HUES64 (cell line): ENCODE data around the gene KRTAP5-1.
A peak's percentile ranks its signal among the peaks of the same experiment; 100 is the strongest.

ENCODE experiments used
- H3K27ac ChIP-seq: 2 replicates; pipeline ENCODE4 v1.7.0; 2013; ENCODE audit warnings: low read depth, low read length, inconsistent platforms
- H3K27me3 ChIP-seq: 2 replicates; pipeline ENCODE4 v1.6.1; 2013; ENCODE audit warnings: mild to moderate bottlenecking, low read length; ENCODE audit not compliant: insufficient read depth
- H3K36me3 ChIP-seq: 2 replicates; pipeline ENCODE4 v1.6.1; 2013; ENCODE audit warnings: mild to moderate bottlenecking, low read length; ENCODE audit not compliant: insufficient read depth
- H3K4me1 ChIP-seq: 2 replicates; pipeline ENCODE4 v1.6.1; 2013; ENCODE audit warnings: mild to moderate bottlenecking, low read length, moderate library complexity; ENCODE audit not compliant: insufficient read depth
- H3K4me3 ChIP-seq: 2 replicates; pipeline ENCODE4 v1.5.1; 2013; ENCODE audit warnings: mild to moderate bottlenecking, low read length, moderate library complexity
- H3K9ac ChIP-seq: 2 replicates; pipeline ENCODE4 v1.6.1; 2013; ENCODE audit warnings: mild to moderate bottlenecking, low read depth, low read length
- H3K9me3 ChIP-seq: 2 replicates; pipeline ENCODE4 v1.6.1; 2013; ENCODE audit warnings: low read depth, low read length; ENCODE audit not compliant: insufficient read depth
- WGBS: fragments of 150-250, 120-280 bp; methylation state at CpG from one replicate; pipeline ENCODE4 v1.1.7; 2013; ENCODE audit warnings: missing lambda C conversion rate; 5-methylcytosine and 5-hydroxymethylcytosine counted together

KRTAP5-1 gene

GRCh38 chr11:1547467-1548098 is 37.5 kb downstream of the KRTAP5-1 start:
- peak overlapping the region; percentile 51 for H3K4me3 ChIP-seq
- no peak overlapping the region for H3K9ac ChIP-seq
- no peaks in the 10 kb centered on the region for H3K9me3 ChIP-seq
- no peaks in the 10 kb centered on the region for H3K4me1 ChIP-seq
- H3K27me3 ChIP-seq: peaks cover 72% of the 10 kb centered on the region
- H3K27ac ChIP-seq: no peak overlapping the region
- WGBS: 12% methylated on average over 32 of the region's 33 CpGs
- no peaks in the 10 kb centered on the region for H3K36me3 ChIP-seq

DNA sequence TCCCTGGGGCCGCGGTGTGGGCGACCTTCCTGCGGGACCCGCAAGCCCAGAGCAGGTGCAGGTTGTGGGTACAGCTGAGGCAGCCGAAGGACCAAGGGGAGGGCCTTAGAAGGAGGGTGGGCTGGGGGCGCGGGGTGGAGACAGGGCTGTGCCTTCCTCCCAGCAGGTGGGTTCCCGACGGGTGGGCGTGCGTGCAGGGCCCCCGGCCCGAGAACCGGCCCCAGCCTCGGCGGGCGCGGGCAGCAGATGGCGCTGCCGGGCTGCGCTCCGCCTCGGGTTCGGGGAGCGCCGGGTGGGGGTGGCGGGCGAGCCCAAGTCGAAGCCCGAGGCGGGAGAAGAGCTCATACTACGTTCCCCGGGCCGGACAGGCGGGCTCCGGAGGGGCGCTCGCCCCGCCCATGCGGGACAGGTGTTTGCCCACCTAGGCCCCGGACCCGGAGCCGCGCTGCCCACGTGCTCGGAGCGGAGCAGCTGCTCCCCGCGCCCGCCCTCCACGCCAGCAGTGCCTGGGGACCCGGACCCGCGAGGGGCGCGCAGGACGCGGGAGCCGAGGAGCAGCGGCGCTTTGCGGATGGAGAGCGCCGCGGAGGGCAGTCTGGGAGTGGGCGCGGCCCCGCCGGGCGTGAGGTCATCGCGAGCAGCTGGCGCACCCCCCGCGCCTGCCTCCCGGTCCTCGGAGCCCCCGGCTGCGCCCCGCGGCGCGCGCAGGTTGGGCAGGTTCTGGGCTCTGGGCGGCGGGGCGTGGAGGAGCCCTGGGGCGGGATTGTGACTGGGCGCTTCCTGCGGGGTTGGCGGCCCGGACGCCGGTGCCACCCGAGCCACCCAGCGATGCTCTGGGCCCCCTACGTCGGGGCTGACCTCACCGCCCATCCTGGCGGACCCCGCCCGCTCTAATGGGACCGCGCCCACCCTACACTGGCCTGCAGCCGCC is 38.3 kb downstream of the KRTAP5-1 start:
- H3K27me3 ChIP-seq: peaks cover 68% of the 10 kb centered on the region
- no peak overlapping the region for H3K9ac ChIP-seq
- WGBS: 2% methylated on average over 106 of the region's 106 CpGs
- no peaks in the 10 kb centered on the region for H3K4me1 ChIP-seq
- no peaks in the 10 kb centered on the region for H3K9me3 ChIP-seq
- H3K36me3 ChIP-seq: no peaks in the 10 kb centered on the region
- no peak overlapping the region for H3K27ac ChIP-seq
- H3K4me3 ChIP-seq: peak overlapping the region; percentile 51

GRCh38 chr11:1546077-1546535 is 39.0 kb downstream of the KRTAP5-1 start:
- no peaks in the 10 kb centered on the region for H3K9me3 ChIP-seq
- H3K4me3 ChIP-seq: peak overlapping the region; percentile 51; the same call in 1 of the 2 replicates
- no peak overlapping the region for H3K27ac ChIP-seq
- 38% methylated on average over 18 of the region's 18 CpGs for WGBS
- no peaks in the 10 kb centered on the region for H3K36me3 ChIP-seq
- H3K27me3 ChIP-seq: peaks cover 74% of the 10 kb centered on the region
- H3K4me1 ChIP-seq: no peaks in the 10 kb centered on the region
- H3K9ac ChIP-seq: no peak overlapping the region

DNA sequence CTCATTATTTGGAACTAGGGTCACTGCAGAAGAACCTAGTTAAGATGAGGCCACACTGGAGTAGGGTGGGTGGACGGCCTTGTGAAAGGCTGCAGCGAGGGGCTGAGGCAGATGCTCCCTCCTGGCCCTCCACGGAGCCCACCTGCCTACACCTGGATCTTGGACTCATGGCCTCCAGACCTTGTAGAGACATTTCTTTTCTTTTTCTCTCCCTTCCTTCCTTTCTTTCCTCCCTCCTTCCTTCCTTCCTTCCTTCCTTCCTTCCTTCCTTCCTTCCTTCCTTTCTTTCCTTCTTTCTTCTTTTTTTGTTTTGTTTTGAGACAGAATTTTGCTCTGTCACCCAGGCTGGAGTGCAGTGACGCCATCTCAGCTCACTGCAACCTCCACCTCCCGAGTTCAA is 39.7 kb downstream of the KRTAP5-1 start:
- Histone ChIP-seq H3K9ac (no peak overlapping the region), H3K36me3 (no peaks in the 10 kb centered on the region), H3K4me1 (no peaks in the 10 kb centered on the region), H3K27me3 (peaks cover 78% of the 10 kb centered on the region), H3K4me3 (no peak overlapping the region), H3K27ac (no peak overlapping the region), H3K9me3 (no peaks in the 10 kb centered on the region)
- 78% methylated on average over 5 of the region's 5 CpGs for WGBS

GRCh38 chr11:1544536-1544935 is 40.5 kb downstream of the KRTAP5-1 start:
- Histone ChIP-seq H3K9me3 (no peaks in the 10 kb centered on the region), H3K9ac (no peak overlapping the region), H3K27me3 (peaks cover 75% of the 10 kb centered on the region), H3K4me1 (no peaks in the 10 kb centered on the region), H3K36me3 (no peaks in the 10 kb centered on the region), H3K4me3 (no peak overlapping the region), H3K27ac (no peak overlapping the region)
- WGBS: 82% methylated on average over 6 of the region's 6 CpGs

DNA sequence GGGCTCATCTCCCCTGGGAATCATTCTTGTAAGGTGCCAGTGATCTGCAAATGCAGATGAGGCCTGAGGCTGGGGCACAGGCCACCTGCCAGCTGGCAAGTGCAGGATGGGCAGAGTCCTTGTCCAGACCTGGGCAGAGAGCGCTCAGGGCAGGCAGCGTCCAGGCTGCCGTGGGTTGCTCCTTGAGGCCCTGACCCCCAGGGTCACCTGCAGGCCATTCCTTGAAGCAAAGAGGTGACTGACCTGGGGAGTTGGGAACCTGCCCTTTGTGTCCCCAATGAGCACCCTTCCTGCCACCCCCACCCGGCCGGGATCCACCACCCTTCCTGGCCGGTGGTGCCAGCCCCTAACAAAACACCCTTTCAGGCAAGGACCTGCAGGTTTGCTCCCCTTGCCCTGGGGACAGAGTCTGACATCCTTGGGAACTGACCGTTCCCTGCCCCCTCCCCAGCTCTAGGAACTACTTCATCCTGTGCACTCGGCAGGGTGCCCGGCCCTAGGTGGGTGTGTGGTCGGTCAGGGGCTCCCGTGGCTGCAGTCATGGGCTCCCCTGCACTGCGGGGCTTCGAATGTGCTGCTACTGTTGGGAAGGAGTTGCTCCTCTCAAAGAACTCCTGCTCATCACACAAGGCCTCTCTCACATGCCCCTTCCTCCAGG is 41.3 kb downstream of the KRTAP5-1 start:
- WGBS: 87% methylated on average over 13 of the region's 13 CpGs
- no peak overlapping the region for H3K4me3 ChIP-seq
- peaks cover 71% of the 10 kb centered on the region for H3K27me3 ChIP-seq
- no peaks in the 10 kb centered on the region for H3K36me3 ChIP-seq
- H3K9me3 ChIP-seq: no peaks in the 10 kb centered on the region
- H3K27ac ChIP-seq: no peak overlapping the region
- no peak overlapping the region for H3K9ac ChIP-seq
- no peaks in the 10 kb centered on the region for H3K4me1 ChIP-seq

- WGBS: 78% methylated on average over 10 of the region's 10 CpGs
- no peak overlapping the region for H3K4me3 ChIP-seq
- H3K36me3 ChIP-seq: no peaks in the 10 kb centered on the region
- peaks cover 68% of the 10 kb centered on the region for H3K27me3 ChIP-seq
- H3K4me1 ChIP-seq: no peaks in the 10 kb centered on the region
- H3K9me3 ChIP-seq: no peaks in the 10 kb centered on the region
- no peak overlapping the region for H3K27ac ChIP-seq
- H3K9ac ChIP-seq: no peak overlapping the region
Observed at GRCh38 chr11:1542267-1542666, 42.8 kb downstream of the KRTAP5-1 start.

DNA sequence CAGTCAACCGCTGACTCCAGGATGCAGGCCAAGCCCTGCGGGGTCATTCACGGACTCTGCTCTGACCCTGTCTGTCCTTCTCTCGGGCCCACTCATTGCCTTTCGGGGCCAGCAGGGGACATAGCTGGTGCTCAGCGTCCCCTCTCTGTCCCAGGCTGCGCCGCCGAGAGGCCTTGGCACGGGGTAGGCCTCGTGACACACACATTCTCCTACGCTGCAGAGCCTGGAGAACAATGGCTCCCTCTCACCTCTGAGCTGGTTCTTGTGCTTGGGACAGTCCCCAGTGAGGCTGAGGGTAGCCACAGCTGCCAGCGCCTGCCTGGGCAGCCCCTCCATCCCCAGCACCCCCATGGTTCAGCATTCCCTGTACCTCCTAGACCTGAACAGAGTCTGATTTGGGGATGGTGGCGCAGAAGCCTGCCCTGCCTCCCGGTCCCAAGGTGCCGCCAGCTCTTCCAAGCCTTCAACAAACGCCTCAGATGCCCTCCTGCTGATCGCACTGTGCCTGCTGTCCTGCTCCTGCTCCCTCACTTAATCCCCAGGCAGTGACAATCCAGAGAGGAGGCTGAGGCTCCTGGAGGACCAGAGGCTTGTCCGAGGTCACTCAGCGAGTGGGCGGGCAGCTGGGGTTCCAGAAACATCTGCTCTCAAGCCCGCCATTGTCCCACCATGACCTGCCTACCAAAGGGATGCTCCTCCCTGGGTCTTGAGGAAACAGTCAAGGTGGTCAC is 43.4 kb downstream of the KRTAP5-1 start:
- WGBS: 82% methylated on average over 22 of the region's 22 CpGs
- Histone ChIP-seq H3K27ac (no peak overlapping the region), H3K27me3 (peaks cover 61% of the 10 kb centered on the region)

DNA sequence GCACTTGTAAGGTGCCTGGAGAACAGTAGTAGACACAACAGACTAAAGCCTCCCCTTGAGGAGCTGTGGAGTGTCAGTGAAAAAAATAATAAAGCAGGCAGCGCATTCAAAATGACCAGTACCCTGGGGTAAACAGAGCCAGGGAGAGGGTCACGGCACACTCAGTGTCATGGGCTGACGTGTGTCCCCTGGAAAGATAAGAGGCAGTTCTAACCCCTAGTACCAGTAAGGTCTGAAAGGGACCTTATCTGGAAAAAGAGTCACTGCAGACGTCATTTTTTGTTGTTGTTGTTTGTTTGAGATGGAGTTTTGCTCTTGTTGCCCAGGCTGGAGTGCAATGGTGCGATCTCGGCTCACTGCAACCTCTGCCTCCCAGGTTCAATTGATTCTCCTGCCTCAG is 45.0 kb downstream of the KRTAP5-1 start:
- Histone ChIP-seq H3K9ac (no peak overlapping the region), H3K27ac (no peak overlapping the region), H3K27me3 (peaks cover 46% of the 10 kb centered on the region), H3K4me3 (no peak overlapping the region), H3K4me1 (no peaks in the 10 kb centered on the region), H3K36me3 (no peaks in the 10 kb centered on the region), H3K9me3 (no peaks in the 10 kb centered on the region)
- 86% methylated on average over 6 of the region's 6 CpGs for WGBS

More for the DNA sequence above, 43.4 kb downstream of the KRTAP5-1 start:
- Histone ChIP-seq H3K9me3 (no peaks in the 10 kb centered on the region), H3K4me1 (no peaks in the 10 kb centered on the region), H3K9ac (no peak overlapping the region), H3K36me3 (no peaks in the 10 kb centered on the region), H3K4me3 (no peak overlapping the region)

DNA sequence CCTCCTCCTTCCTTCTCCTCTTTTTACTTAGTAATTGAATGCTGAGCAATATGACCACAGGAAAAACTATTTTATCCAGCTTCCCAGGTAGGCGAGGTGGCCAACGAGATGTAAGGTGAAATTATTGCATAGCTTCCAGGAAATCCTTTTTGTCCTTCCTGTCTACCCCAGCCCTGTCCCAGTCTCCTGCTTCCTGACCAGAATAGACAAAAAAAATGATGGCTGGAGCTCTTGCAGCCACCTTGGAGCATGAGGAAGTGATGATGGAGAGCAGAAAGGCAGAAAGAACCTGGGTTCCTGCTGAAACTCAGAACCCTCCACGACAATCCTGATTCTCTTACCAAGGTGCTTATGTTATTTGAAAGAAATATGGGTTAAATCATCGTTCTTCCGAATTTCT is 46.9 kb downstream of the KRTAP5-1 start:
- 90% methylated on average over 5 of the region's 5 CpGs for WGBS
- no peak overlapping the region for H3K9ac ChIP-seq
- H3K27me3 ChIP-seq: peaks cover 31% of the 10 kb centered on the region
- H3K9me3 ChIP-seq: no peaks in the 10 kb centered on the region
- H3K4me3 ChIP-seq: no peak overlapping the region
- no peaks in the 10 kb centered on the region for H3K4me1 ChIP-seq
- H3K36me3 ChIP-seq: no peaks in the 10 kb centered on the region
- no peak overlapping the region for H3K27ac ChIP-seq
